SU-DHL-6 (cell line): ENCODE measurements around the gene TNNT2.

Source experiments
- H2AFZ ChIP-seq: fragments of 200-600 bp; sonication (generic); 2 replicates; pipeline ENCODE4 v1.6.1; 2014; ENCODE audit warnings: low read depth, mild to moderate bottlenecking, moderate library complexity, mixed read lengths, antibody characterized with exemption, low read length; ENCODE audit not compliant: severe bottlenecking
- H3F3A ChIP-seq: fragments of 200-600 bp; shearing (Covaris generic); 2 replicates; pipeline ENCODE4 v1.6.0; 2016; ENCODE audit warnings: antibody characterized with exemption, mild to moderate bottlenecking; ENCODE audit not compliant: insufficient read depth
- H3K27ac ChIP-seq: fragments of 200-600 bp; sonication (generic); 2 replicates; pipeline ENCODE4 v1.5.1; 2016; ENCODE audit warnings: low read depth, mild to moderate bottlenecking, low read length, moderate library complexity, mixed read lengths
- H3K27me3 ChIP-seq: fragments of 200-600 bp; sonication (generic), shearing (Covaris generic); 2 replicates; pipeline ENCODE4 v1.6.0; 2014; ENCODE audit warnings: mild to moderate bottlenecking, low read length
- H3K36me3 ChIP-seq: fragments of 200-600 bp; sonication (generic); 2 replicates; pipeline ENCODE4 v1.6.1; 2014; ENCODE audit warnings: mild to moderate bottlenecking, low read length, mixed read lengths
- H3K4me2 ChIP-seq: fragments of 300-600, 200-600 bp; shearing (Covaris generic), sonication (generic); 2 replicates; pipeline ENCODE4 v1.6.0; 2014; ENCODE audit warnings: low read length, low read depth, mild to moderate bottlenecking; ENCODE audit not compliant: poor library complexity, severe bottlenecking
- H3K4me3 ChIP-seq: fragments of 200-600 bp; sonication (generic); 2 replicates; pipeline ENCODE4 v1.5.1; 2014; ENCODE audit warnings: antibody characterized with exemption, low read length, mild to moderate bottlenecking, mixed read lengths; ENCODE audit not compliant: insufficient read depth, poor library complexity, severe bottlenecking
- H3K79me2 ChIP-seq: fragments of 200-600 bp; sonication (generic); 2 replicates; pipeline ENCODE4 v1.6.1; 2014; ENCODE audit warnings: mild to moderate bottlenecking, low read length, moderate library complexity; ENCODE audit not compliant: insufficient read depth
- H3K9ac ChIP-seq: fragments of 200-600 bp; sonication (generic); 2 replicates; pipeline ENCODE4 v1.7.0; 2014; ENCODE audit warnings: mild to moderate bottlenecking, low read length
- H3K9me2 ChIP-seq: fragments of 200-600 bp; sonication (generic); replicated peaks from 2 replicates; pipeline ENCODE4 v1.6.1; 2014; ENCODE audit warnings: low read length; ENCODE audit not compliant: insufficient read depth
- H3K9me3 ChIP-seq: fragments of 200-600 bp; sonication (generic); 2 replicates; pipeline ENCODE4 v1.6.1; 2014; ENCODE audit warnings: low read length, mixed read lengths; ENCODE audit not compliant: insufficient read depth
- H4K20me1 ChIP-seq: fragments of 200-600 bp; sonication (generic); 2 replicates; pipeline ENCODE4 v1.6.1; 2014; ENCODE audit warnings: low read depth, mild to moderate bottlenecking, antibody characterized with exemption, low read length, moderate library complexity, mixed read lengths
- EZH2phosphoT487 ChIP-seq: fragments of 200-600 bp; sonication (generic), shearing (Covaris generic); conservative IDR thresholded peaks from 2 replicates; pipeline ENCODE4 v1.6.1; 2018; ENCODE audit warnings: mild to moderate bottlenecking, antibody characterized with exemption, low read length, moderate library complexity, mixed read lengths
- TF ChIP-seq, protein P1 (sequence below): fragments of 200-600 bp; sonication (generic); IDR thresholded peaks from one replicate; pipeline ENCODE4 v1.5.1; 2017; ENCODE audit warnings: antibody characterized with exemption, mild to moderate bottlenecking, low read length, moderate library complexity; ENCODE audit not compliant: insufficient read depth, poor library complexity, severe bottlenecking

TNNT2 gene

GRCh38 chr1:201328576-201328975 is 48.9 kb downstream of the TNNT2 start:
- Histone ChIP-seq H3K4me2 (no peak overlapping the region), H3K27me3 (no peaks in the 10 kb centered on the region)

GRCh38 chr1:201327687-201328240 is 49.7 kb downstream of the TNNT2 start:
- Histone ChIP-seq H2AFZ (no peak overlapping the region), H3K27me3 (no peaks in the 10 kb centered on the region), H3K4me2 (no peak overlapping the region), H3K9me3 (no peaks in the 10 kb centered on the region), H3K9me2 (no peaks in the 10 kb centered on the region), H3K4me3 (no peak overlapping the region), H3K27ac (no peak overlapping the region), H3K9ac (no peak overlapping the region), H3K79me2 (no peaks in the 10 kb centered on the region), H3K36me3 (no peaks in the 10 kb centered on the region), H4K20me1 (no peaks in the 10 kb centered on the region), H3F3A (no peaks in the 10 kb centered on the region)
- no peak for TF ChIP-seq EZH2phosphoT487
- TF ChIP-seq, protein P1, sequence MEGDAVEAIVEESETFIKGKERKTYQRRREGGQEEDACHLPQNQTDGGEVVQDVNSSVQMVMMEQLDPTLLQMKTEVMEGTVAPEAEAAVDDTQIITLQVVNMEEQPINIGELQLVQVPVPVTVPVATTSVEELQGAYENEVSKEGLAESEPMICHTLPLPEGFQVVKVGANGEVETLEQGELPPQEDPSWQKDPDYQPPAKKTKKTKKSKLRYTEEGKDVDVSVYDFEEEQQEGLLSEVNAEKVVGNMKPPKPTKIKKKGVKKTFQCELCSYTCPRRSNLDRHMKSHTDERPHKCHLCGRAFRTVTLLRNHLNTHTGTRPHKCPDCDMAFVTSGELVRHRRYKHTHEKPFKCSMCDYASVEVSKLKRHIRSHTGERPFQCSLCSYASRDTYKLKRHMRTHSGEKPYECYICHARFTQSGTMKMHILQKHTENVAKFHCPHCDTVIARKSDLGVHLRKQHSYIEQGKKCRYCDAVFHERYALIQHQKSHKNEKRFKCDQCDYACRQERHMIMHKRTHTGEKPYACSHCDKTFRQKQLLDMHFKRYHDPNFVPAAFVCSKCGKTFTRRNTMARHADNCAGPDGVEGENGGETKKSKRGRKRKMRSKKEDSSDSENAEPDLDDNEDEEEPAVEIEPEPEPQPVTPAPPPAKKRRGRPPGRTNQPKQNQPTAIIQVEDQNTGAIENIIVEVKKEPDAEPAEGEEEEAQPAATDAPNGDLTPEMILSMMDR, result no peak

More at GRCh38 chr1:201328576-201328975, 48.9 kb downstream of the TNNT2 start:
- H3F3A ChIP-seq, result no peaks in the 10 kb centered on the region
- no peak for TF ChIP-seq EZH2phosphoT487
- TF ChIP-seq, protein P1, result no peak
- no peaks in the 10 kb centered on the region for H3K9me2 ChIP-seq
- H3K4me3 ChIP-seq, result no peak overlapping the region
- H3K27ac ChIP-seq, result no peak overlapping the region
- H3K36me3 ChIP-seq, result no peaks in the 10 kb centered on the region
- no peaks in the 10 kb centered on the region for H3K9me3 ChIP-seq
- no peaks in the 10 kb centered on the region for H3K79me2 ChIP-seq
- H3K9ac ChIP-seq, result no peak overlapping the region
- no peaks in the 10 kb centered on the region for H4K20me1 ChIP-seq
- H2AFZ ChIP-seq, result no peak overlapping the region

DNA sequence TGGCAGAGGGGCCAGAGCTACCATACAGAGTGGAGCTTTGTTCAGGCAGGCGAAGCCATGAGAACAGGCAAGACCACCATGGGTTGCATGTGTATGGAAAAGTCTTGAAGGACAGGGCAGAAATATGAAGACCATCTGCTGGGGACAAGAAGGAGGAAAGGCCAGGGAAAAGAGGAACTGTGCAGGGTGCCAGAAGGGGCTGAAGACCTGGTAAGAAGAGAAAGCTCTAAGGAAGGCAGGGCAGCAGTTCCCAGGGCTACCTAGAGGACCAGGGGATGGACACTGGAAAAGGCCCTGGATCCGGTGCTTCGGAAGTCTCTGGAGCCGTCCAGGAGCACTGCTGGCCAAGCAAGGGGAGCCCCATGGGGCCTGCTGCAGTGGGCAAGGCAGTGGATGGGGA is 50.8 kb downstream of the TNNT2 start:
- Histone ChIP-seq H3K4me3 (no peak overlapping the region), H4K20me1 (no peaks in the 10 kb centered on the region), H3K9me2 (no peaks in the 10 kb centered on the region), H3K9me3 (no peaks in the 10 kb centered on the region), H3K36me3 (no peaks in the 10 kb centered on the region), H3K79me2 (no peaks in the 10 kb centered on the region), H3F3A (no peaks in the 10 kb centered on the region), H3K9ac (no peak overlapping the region), H3K27me3 (no peaks in the 10 kb centered on the region), H3K27ac (no peak overlapping the region), H3K4me2 (no peak overlapping the region), H2AFZ (no peak overlapping the region)
- TF ChIP-seq, protein P1, result no peak
- TF ChIP-seq EZH2phosphoT487, result no peak
